ENCODE measurements around the gene ACKR3.

The ACKR3 gene

GRCh38 chr2:236536727-236537398 lies 32.8 kb upstream of the ACKR3 start:
- H3K9me3 ChIP-seq (ENCODE audit: control insufficient read depth, low read length) = no peaks in the 10 kb centered on the region
- H3K27me3 ChIP-seq (ENCODE audit: control insufficient read depth, insufficient read depth, low read length) = no peaks in the 10 kb centered on the region
- H3K9ac ChIP-seq (ENCODE audit: low read length) = no peak overlapping the region
- H3K36me3 ChIP-seq (ENCODE audit: control insufficient read depth, insufficient read depth, low read length) = no peaks in the 10 kb centered on the region
- no peaks in the 10 kb centered on the region for H3K4me1 ChIP-seq (ENCODE audit: control insufficient read depth, insufficient read depth, low read length)
- no peak overlapping the region for H3K4me3 ChIP-seq (ENCODE audit: low read length)

- no peaks in the 10 kb centered on the region for H3K9me3 ChIP-seq (ENCODE audit: control insufficient read depth, low read length)
- no peaks in the 10 kb centered on the region for H3K36me3 ChIP-seq (ENCODE audit: control insufficient read depth, insufficient read depth, low read length)
- no peaks in the 10 kb centered on the region for H3K27me3 ChIP-seq (ENCODE audit: control insufficient read depth, insufficient read depth, low read length)
- no peaks in the 10 kb centered on the region for H3K4me1 ChIP-seq (ENCODE audit: control insufficient read depth, insufficient read depth, low read length)
- no peak overlapping the region for H3K9ac ChIP-seq (ENCODE audit: low read length)
- H3K4me3 ChIP-seq (ENCODE audit: low read length) = no peak overlapping the region
Measured at GRCh38 chr2:236538242-236538641, 31.4 kb upstream of the ACKR3 start.

- Histone ChIP-seq H3K36me3 (ENCODE audit: control insufficient read depth, insufficient read depth, low read length) (no peaks in the 10 kb centered on the region), H3K9me3 (ENCODE audit: control insufficient read depth, low read length) (no peaks in the 10 kb centered on the region), H3K4me3 (ENCODE audit: low read length) (no peak overlapping the region), H3K9ac (ENCODE audit: low read length) (no peak overlapping the region), H3K27me3 (ENCODE audit: control insufficient read depth, insufficient read depth, low read length) (peaks cover 4% of the 10 kb centered on the region), H3K4me1 (ENCODE audit: control insufficient read depth, insufficient read depth, low read length) (no peaks in the 10 kb centered on the region)
Measured at GRCh38 chr2:236541008-236541562, 28.5 kb upstream of the ACKR3 start.

- Histone ChIP-seq H3K9ac (ENCODE audit: low read length) (no peak overlapping the region), H3K27me3 (ENCODE audit: control insufficient read depth, insufficient read depth, low read length) (peaks cover 4% of the 10 kb centered on the region), H3K4me1 (ENCODE audit: control insufficient read depth, insufficient read depth, low read length) (no peaks in the 10 kb centered on the region), H3K36me3 (ENCODE audit: control insufficient read depth, insufficient read depth, low read length) (no peaks in the 10 kb centered on the region), H3K4me3 (ENCODE audit: low read length) (no peak overlapping the region), H3K9me3 (ENCODE audit: control insufficient read depth, low read length) (no peaks in the 10 kb centered on the region)
Measured at GRCh38 chr2:236544362-236544761, 25.3 kb upstream of the ACKR3 start.

GRCh38 chr2:236545248-236545658 lies 24.4 kb upstream of the ACKR3 start:
- peaks cover 4% of the 10 kb centered on the region for H3K27me3 ChIP-seq (ENCODE audit: control insufficient read depth, insufficient read depth, low read length)
- no peaks in the 10 kb centered on the region for H3K9me3 ChIP-seq (ENCODE audit: control insufficient read depth, low read length)
- H3K9ac ChIP-seq (ENCODE audit: low read length) = no peak overlapping the region
- H3K4me3 ChIP-seq (ENCODE audit: low read length) = no peak overlapping the region
- no peaks in the 10 kb centered on the region for H3K36me3 ChIP-seq (ENCODE audit: control insufficient read depth, insufficient read depth, low read length)
- no peaks in the 10 kb centered on the region for H3K4me1 ChIP-seq (ENCODE audit: control insufficient read depth, insufficient read depth, low read length)

GRCh38 chr2:236545814-236546480 lies 23.7 kb upstream of the ACKR3 start:
- H3K4me3 ChIP-seq (ENCODE audit: low read length) = no peak overlapping the region
- H3K4me1 ChIP-seq (ENCODE audit: control insufficient read depth, insufficient read depth, low read length) = no peaks in the 10 kb centered on the region
- no peaks in the 10 kb centered on the region for H3K9me3 ChIP-seq (ENCODE audit: control insufficient read depth, low read length)
- peaks cover 4% of the 10 kb centered on the region for H3K27me3 ChIP-seq (ENCODE audit: control insufficient read depth, insufficient read depth, low read length)
- no peaks in the 10 kb centered on the region for H3K36me3 ChIP-seq (ENCODE audit: control insufficient read depth, insufficient read depth, low read length)
- no peak overlapping the region for H3K9ac ChIP-seq (ENCODE audit: low read length)

GRCh38 chr2:236546561-236547002 lies 23.0 kb upstream of the ACKR3 start:
- Histone ChIP-seq H3K27me3 (ENCODE audit: control insufficient read depth, insufficient read depth, low read length) (peaks cover 4% of the 10 kb centered on the region), H3K36me3 (ENCODE audit: control insufficient read depth, insufficient read depth, low read length) (no peaks in the 10 kb centered on the region), H3K9ac (ENCODE audit: low read length) (no peak overlapping the region), H3K4me1 (ENCODE audit: control insufficient read depth, insufficient read depth, low read length) (no peaks in the 10 kb centered on the region), H3K4me3 (ENCODE audit: low read length) (no peak overlapping the region), H3K9me3 (ENCODE audit: control insufficient read depth, low read length) (no peaks in the 10 kb centered on the region)

- Histone ChIP-seq H3K36me3 (ENCODE audit: control insufficient read depth, insufficient read depth, low read length) (no peaks in the 10 kb centered on the region), H3K4me1 (ENCODE audit: control insufficient read depth, insufficient read depth, low read length) (no peaks in the 10 kb centered on the region), H3K27me3 (ENCODE audit: control insufficient read depth, insufficient read depth, low read length) (peaks cover 4% of the 10 kb centered on the region), H3K9ac (ENCODE audit: low read length) (no peak overlapping the region), H3K9me3 (ENCODE audit: control insufficient read depth, low read length) (no peaks in the 10 kb centered on the region), H3K4me3 (ENCODE audit: low read length) (no peak overlapping the region)
Measured at GRCh38 chr2:236547725-236548124, 21.9 kb upstream of the ACKR3 start.

- H3K9me3 ChIP-seq (ENCODE audit: control insufficient read depth, low read length) = no peaks in the 10 kb centered on the region
- no peaks in the 10 kb centered on the region for H3K4me1 ChIP-seq (ENCODE audit: control insufficient read depth, insufficient read depth, low read length)
- H3K4me3 ChIP-seq (ENCODE audit: low read length) = no peak overlapping the region
- H3K36me3 ChIP-seq (ENCODE audit: control insufficient read depth, insufficient read depth, low read length) = no peaks in the 10 kb centered on the region
- H3K9ac ChIP-seq (ENCODE audit: low read length) = no peak overlapping the region
- H3K27me3 ChIP-seq (ENCODE audit: control insufficient read depth, insufficient read depth, low read length) = peaks cover 4% of the 10 kb centered on the region
Measured at GRCh38 chr2:236548179-236548921, 21.3 kb upstream of the ACKR3 start.

- Histone ChIP-seq H3K27me3 (ENCODE audit: control insufficient read depth, insufficient read depth, low read length) (peaks cover 4% of the 10 kb centered on the region), H3K4me3 (ENCODE audit: low read length) (no peak overlapping the region)
Measured at GRCh38 chr2:236549165-236549564, 20.5 kb upstream of the ACKR3 start.

GRCh38 chr2:236550290-236550689 lies 19.3 kb upstream of the ACKR3 start:
- H3K36me3 ChIP-seq (ENCODE audit: control insufficient read depth, insufficient read depth, low read length) = no peaks in the 10 kb centered on the region
- no peak overlapping the region for H3K9ac ChIP-seq (ENCODE audit: low read length)
- no peak overlapping the region for H3K4me3 ChIP-seq (ENCODE audit: low read length)
- no peaks in the 10 kb centered on the region for H3K9me3 ChIP-seq (ENCODE audit: control insufficient read depth, low read length)
- H3K4me1 ChIP-seq (ENCODE audit: control insufficient read depth, insufficient read depth, low read length) = no peaks in the 10 kb centered on the region
- H3K27me3 ChIP-seq (ENCODE audit: control insufficient read depth, insufficient read depth, low read length) = no peaks in the 10 kb centered on the region

More at GRCh38 chr2:236549165-236549564, 20.5 kb upstream of the ACKR3 start:
- Histone ChIP-seq H3K36me3 (ENCODE audit: control insufficient read depth, insufficient read depth, low read length) (no peaks in the 10 kb centered on the region), H3K9me3 (ENCODE audit: control insufficient read depth, low read length) (no peaks in the 10 kb centered on the region), H3K4me1 (ENCODE audit: control insufficient read depth, insufficient read depth, low read length) (no peaks in the 10 kb centered on the region), H3K9ac (ENCODE audit: low read length) (no peak overlapping the region)

Measured in mucosa of stomach (tissue), 1 donor.